CD4-positive, alpha-beta T cell treated with Interleukin-6 for 4 hours (primary cell): ENCODE data around the gene SH3GLB2.
A peak's percentile ranks its signal among the peaks of the same experiment; 100 is the strongest.

Experiments
- DNase-seq: peaks from one replicate; pipeline ENCODE4 v3.0.0-alpha.2; 2020; ENCODE audit warnings: mixed read lengths

Gene SH3GLB2

DNA sequence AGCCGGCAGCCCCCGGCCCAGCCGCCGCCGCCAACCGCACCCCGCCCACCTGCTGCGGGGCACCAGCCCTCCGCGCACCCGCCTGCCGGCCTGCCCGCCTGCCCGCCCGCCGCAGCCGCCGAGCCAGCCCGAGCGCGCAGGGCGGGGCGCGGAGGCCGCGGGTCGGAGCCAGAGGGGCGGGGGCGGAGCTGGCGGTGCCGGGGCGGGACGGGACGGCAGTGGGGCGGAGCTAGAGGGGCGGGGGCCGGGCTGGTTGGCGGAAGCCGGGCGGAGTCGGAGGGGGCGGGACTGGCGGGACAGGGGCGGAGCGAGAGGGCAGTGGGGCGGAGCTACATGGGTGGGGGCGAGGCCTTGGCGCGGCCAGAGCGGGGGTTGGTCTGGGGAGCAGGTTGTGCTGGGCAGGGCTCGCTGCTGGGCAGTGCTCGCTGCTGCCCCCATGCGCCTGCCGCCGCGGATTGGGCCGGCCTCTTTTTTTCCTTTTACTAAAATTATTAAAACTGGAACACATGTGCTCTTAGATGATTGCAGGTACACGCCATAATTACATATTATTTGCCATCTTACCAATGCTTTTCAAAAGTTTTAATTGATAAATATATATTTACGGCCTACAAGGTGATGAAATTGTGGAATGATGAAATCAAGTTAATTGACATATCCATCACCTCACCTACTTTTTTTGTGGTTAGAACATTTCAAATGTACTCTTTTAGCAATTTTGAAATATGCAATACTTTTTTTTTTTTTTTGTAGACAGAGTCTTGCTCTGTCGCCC is at the start of gene SH3GLB2:
Gene SH3GLB2, minus strand, starts transcription at position 140 of the 775 bp plus-strand sequence. CDS start 177 bp downstream, outside the sequence.
- peak; percentile 84 for DNase-seq

DNA sequence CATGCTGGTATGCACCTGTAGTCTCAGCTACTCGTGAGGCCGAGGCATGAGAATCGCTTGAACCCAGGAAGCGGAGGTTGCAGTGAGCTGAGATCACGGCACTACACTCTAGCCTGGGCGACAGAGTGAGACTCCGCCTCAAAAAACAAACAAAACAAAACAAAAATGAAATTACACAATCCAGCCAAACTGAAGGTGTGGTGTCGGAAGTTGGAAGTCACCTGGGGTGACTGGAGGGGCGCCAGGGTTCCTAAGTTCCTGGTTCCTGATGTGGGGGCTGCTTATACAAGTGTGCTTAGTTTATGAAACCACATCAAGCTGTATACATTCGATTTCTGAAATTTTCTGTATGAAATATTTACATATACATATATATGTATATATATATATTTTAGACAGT is 49.1 kb upstream of the SH3GLB2 start:
- DNase-seq: no peak

DNA sequence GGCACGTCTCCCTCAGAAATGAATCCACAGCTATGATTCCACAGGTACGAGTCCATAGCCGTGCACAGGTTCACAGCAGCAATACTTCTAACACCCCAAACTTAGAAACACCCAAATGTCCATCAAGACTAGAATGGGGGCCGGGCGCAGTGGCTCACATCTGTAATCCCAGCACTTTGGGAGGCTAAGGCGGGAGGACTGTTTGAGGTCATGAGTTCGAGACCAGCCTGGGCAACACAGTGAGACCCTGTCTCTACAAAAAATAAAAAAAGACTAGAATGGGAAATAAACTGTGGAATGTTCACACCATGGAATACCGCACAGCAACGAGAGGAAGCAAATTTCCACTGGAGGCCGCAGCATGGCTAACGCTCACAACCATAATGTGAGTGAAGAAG is 48.5 kb upstream of the SH3GLB2 start:
- no peak for DNase-seq

DNA sequence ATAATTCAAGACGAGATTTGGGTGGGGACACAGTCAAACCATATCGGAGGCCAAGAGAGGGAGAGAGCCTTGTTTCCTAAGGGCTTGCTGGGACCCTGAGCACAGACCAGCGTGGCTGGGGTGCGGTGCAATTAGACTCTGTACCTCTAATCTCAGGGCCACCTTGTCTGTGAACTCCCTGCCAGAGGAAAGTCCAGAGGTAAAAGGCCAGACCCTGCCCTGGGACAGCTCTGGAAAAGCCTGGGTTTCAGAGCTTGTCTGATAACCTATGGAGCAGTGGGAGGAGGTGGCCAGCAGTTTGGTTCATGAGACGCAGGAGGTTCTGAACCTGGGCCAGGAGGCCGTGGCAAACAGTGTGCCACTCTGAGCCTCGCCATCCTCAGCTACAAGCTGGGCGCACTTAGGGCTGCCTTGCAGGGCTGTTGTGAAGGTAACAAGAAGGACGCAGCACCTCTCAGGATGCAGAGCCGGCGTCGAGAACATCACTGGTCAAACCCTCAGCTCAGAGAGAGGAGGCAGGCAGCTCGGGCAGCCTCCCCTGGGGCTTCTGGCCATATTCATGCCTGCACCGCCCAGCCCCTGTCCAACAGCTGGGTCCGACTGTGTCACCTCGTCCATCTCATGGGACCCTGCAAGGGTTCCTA is 48.0 kb upstream of the SH3GLB2 start:
- DNase-seq: no peak

DNA sequence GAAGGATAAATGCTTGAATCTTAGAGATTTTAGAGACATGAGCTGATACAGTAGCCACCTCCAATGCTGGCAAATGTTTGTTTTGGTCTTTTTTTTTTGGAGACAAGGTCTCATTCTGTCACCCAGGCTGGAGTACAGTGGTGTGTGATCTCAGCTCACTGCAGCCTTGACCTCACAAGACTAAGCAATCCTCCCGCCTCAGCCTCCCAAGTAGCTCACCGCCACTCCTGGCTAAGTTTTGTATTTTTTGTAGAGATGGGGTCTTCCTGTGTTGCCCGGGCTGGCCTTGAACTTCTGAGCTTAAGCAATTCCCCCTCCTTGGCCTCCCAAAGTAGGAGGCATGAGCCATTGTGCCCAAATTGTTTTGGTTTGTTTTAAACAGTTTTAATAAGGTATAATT is 46.0 kb upstream of the SH3GLB2 start:
- no peak for DNase-seq

DNA sequence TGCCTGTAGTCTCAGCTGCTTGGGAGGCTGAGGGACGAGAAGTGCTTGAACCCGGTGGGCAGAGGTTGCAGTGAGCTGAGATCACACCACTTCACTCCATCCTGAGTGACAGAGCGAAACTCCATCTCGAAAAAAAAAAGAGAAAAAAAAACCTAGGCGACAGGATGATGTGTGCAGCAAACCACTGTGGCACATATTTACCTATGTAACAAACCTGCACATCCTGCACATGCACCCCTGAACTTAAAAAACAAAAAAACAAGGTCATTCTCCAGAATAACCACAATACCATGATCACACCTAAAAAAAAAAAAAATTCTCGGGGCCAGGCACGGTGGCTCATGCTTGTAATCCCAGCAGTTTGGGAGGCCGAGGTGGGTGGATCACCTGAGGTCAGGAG is 45.3 kb upstream of the SH3GLB2 start:
- DNase-seq: no peak

DNA sequence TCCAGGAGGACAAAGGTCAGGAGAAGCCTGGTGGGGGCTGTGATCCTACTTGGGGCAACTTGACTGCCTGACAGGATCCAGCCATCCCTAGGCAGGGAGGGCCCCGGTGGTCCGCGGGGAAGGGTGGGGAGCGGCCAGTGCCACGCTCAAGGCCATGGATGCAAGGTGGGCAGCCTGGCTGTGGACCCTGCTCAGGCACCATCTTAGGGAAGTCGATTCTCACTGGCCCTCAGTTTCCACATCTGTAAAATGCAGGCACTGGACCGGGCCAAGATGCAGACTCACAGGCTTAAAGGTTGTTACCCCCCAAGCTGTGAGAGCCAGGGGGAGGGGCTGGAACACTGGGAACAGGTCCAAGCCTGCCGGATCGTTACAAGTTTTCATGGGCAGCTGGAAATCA is 44.0 kb upstream of the SH3GLB2 start:
- no peak for DNase-seq

DNA sequence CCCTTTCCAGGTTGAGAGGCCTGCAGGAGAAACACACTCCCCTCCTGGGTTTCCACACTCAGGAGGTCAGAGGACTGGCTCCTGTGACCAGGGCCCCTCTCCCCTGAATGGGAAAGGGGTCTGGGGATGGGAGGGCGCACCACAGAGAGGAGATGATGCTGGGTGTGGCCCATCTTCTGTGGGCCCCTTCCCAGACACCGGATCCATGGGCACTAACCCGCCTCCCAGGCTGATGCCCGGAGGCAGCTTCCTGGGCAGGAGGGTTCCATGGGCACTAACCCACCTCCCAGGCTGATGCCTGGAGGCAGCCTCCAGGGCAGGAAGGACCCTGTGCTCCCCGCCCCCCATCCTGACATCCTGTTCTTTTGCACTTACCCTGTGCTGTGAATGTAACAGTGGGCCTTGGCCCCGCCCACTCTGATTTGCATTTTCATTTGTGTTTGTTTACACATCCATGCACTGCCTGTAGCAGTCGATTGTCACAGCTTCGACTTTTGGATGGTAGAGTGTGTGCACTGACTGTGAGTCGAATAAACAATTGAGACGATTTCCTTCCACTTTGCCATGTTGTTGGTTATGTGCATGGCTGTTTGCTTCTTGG is 43.5 kb upstream of the SH3GLB2 start:
- DNase-seq: peak; percentile 53

DNA sequence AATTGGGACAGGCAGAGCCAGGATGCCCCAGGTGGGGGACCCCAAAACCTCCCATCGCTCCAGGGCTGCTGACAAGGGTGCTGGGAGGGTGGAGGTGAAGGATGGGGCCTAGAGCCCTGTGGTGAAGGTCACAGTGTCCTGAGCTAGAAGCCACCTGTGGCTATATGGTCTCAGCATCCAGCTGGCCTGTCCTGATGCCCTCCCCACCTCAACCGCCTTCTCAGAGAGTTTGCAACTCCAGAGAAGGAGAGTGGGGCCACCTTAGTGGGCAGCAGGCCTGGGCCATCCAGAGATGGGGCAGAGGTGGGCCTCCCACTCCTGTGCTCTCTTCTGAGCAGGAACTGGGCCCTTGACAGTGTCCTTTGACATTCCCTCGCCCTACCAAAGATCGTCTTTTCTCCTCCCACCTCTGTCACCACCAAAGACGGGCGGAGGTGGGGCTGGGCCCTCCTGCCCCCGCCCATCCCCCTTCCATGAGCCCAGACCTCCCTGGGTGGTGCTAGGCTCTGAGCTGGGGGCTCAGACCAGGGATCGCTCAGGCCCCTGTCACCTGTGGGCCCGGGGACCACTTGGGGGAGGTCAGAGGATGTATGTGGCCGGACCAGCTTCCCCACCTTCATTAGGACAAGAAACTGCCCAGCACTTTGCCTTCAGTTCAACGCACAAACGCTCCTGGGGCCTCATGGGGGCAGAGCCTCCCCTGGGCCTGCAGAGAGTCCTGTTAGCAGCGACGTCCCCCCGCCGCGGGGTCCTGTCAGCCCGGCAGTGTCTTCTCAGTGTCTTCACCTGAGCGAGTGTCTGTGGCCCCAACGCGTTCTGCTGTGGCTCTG is 42.8 kb upstream of the SH3GLB2 start:
- DNase-seq: no peak

DNA sequence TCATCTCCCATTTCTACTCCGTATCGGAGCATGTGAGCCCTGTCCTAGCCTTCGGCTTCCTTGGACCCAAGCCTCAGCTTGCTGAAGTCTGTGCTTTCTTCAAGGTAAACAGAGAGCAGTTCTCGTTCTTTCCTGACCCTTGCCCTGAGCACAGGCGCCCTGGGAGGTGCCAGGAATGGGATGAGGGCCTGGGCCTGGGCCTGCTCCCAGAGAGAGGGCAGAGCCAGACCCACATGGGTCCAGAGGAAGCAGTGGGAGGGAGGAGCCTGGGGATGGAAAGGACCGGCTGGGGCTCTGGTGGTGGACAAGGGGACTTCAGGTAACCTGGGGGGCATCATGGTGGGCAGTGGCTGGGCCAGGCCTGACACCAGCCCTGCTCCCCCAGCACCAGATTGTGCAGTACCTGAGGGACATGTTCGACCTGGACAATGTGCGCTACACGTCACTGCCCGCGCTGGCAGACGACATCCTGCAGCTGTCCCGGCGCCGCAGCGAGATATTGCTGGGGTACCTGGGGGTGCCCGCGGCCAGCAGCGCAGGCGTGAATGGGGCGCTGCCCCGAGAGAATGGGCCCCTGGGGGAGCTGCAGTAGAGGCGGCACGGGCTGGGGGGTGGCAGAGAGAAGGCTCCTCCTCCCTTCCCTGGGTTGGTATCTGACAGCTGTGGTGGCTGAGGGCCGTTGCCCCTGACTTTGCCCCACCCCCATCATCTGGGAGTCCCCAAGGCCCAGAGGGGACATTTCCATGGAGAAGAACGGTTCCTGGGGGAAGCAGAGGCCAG is 41.9 kb upstream of the SH3GLB2 start:
- DNase-seq: no peak

DNA sequence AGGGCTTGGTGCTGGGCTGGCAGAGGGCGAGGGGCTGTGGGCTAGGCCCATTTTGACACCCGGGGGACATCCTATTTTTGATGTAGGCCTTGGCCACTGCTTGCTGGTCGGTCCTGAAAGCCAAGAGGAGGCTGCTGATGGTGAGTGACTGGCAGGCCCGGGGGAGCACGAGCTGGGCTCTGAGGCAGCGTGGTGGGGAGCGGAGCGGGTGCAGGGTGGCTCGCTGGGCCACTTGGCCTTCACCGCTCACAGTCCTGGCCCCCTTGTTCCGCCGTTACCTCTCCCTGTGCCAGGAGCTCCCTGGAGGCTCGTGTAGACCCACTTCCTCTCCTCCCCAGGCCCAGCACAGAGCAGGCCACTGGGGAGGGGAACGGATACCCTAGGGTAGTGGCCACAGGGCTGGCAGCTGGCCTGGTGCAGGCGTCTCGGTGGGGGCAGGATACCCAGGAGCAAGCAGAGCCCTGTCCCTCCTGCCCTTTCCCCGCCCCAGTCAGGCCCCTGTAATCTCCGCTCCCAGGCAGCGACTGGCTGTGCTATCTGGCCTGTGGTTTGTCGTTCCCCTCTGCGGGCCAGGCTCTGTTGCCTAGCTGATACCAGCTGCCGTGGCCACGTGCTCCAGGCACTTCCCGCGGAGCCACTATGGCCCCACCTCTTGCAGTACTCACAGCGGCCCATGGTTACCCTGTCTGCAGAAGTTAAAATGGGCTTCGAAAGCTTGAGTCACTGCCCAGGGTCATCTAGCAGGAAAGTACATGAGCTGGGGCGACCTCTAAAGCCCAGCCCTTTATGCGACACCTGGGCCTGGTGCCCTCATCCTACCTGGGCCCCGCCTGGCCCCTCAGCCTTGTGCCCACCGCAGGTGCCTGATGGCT is 41.1 kb upstream of the SH3GLB2 start:
- DNase-seq: peak; percentile 71

DNA sequence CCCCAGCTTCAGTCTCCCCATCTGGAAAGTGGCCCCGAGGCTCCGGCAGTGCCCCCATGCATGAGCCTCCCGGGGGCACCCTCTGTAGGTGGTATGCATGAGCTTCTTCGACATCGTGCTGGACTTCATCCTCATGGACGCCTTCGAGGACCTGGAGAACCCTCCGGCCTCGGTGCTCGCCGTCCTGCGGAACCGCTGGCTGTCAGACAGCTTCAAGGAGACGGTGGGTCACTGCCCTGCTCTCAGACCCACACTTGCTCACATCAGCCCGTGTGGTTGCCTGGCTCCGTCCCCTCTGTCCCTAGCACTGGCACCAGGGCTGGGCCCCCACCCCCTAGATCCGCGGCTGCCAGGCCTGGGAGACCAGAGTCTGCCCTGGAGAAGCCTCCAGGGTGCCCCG is 40.0 kb upstream of the SH3GLB2 start:
- no peak for DNase-seq

DNA sequence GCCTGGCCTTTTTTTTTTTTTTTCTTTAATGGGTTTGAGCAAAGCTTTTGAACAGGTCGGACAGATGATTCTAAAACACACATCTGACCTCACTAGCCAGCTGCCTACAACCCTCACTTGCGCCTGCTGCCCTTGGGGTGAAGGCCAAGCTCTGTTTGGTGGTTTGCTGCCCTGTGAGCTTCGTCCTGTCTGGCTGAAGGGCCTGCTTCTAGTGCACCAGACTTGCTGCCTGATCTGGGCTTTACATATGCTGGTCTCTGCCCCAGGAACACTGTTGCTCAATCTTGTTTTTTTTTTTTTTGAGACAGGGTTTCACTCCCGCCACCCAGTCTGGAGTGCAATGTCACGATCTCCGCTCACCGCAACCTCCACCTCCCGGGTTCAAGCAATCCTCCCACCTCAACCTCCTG is 36.4 kb upstream of the SH3GLB2 start:
- no peak for DNase-seq

DNA sequence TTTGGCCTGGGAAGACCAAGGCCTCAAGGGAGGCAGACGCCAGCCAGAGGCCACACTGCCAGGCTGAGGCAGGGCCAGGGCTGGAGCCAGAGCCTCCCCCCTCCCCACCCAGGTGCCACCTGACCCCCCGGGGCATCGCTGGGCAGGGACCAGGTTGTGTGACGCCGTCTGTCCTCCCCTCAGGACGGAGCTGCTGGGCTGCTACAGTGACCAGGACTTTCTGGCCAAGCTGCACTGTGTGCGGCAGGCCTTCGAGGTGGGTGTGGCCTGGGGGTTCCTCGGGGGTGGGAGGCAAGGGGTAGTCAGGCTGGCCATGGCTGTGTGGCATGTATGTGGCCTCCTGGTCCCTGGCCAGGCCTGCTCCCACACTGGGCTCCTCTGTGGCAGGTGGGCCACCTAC is 34.9 kb upstream of the SH3GLB2 start:
- no peak for DNase-seq

DNA sequence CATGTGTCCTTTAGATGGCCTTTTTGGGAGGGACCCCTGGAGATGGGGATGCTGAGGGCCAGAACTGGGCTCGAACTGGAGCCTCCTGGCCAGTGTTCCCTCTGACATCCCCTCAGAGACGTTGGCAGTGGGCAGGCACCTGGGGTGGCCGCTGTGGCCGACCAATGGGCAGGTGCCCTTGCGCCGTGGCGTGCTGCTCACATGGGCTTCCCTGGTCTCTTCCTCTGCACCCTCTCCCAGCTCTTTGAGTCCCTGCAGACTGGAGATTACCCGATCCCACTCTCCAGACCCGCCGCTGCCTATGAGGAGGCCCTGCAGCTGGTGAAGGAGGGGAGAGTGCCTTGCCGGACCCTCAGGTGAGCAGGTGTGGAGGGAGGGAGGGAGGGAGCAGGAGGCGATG is 32.9 kb upstream of the SH3GLB2 start:
- no peak for DNase-seq

DNA sequence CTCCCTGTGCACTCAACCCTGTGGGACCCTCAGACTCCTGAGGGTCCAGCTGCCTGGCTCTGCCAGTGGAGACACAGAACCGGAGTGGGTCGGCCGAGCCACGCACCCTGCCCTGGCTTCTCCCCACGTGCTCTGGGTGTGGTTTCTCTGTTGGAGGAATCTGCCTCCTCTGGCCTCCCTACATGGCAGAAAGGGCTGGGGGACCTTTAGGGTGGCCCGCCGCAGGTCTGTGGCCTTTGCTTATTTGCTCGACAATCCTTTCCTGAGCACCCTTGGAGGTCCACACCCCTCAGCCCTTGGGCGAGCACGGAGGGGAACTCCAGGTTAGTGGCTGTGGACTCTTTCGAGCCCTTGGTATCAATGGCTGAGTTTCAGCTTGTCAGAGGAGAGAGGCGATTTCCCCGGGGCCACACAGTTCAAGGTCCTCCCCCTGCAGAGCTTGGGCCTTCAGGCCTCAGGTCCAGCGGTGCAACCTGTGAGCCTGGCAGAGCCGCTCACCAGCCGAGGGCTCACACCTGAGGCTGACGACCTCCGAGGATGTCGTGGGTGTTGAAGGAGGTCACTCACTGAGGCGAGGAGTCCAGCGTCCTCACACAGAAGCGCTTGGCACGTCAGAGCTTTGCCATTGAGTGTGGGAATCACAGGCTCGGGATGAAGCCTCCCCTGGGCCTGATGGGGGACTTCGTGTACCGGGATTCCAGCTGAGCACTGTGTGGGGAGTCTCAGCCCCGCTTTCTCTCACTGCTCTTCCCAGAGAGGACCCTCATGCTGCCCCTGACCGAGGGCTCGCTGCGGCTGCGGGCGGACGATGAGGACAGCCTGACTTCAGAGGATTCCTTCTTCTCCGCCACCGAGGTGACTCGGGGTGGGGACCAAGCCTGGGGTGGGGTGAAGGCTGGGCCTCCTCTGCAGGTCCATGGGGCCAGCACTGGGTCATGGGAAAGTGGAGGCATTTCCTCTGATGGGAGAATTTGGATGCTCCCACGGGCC is 32.0 kb upstream of the SH3GLB2 start:
- no peak for DNase-seq

DNA sequence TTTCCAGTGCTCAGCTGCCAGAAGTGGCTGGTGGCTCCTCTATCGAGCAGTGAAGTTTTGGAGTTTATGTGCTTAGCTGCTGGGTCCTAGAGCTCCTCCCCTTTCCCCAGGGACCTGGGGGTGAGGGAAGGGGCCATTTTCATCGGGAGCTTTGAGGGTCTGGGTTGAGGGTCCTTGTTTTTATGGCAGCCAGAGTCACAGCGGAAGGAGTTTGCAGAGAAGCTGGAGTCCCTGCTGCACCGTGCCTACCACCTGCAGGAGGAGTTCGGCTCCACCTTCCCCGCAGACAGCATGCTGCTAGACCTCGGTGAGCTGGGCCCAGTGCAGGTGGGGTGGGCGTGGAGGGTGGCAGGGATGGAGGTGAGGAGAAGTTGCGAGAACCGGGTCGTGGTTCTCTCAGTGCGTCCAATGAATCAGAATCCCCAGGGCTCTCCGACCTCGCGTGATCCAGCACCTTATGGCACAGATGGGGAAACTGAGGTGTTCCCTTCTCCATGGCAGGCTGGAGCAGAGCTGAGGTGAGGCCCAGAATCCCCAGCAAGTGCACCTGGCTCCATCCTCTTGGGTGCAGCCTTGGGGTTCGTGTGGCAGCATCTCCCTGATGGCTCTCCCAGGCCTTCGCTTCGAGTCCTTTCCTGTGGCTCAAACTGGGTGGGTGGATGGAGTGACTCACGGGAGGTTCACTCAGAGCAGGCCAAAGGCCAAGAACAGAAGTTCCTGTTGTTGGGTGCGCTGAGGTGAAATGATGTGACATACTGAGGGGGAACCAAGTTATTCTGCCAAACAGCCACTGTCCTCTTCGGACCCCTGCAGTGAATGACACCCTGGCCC is 31.0 kb upstream of the SH3GLB2 start:
- DNase-seq: no peak

DNA sequence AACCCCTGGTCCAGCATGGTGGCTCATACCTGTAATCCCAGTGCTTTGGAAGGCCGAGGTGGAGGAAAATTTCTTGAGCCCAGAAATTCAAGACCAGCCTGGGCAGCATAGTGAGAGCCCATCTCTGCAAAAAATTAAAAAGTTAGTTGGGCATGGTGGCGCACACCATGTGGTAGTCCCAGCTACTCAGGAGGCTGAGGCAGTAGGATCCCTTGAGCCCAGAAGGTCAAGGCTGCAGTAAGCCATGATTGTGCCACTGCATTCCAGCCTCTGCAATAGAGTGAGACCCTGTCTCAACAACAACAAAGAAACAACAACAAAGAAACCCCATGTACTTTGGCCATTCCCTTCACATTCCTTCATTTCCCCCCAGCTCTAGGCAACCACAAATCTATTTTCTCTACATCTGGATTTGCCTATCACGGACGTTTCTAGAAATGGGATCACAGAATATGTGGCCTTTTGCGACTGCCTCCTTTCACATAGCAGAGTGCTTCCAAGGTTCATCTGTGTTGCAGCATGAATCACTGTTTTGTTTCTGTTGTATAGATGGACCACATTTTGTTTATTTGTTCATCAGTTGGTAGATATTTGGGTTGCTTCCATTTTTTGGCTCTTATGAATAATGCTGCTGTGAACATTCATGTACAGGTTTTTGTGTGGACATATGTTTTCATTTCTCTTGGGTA is 26.2 kb upstream of the SH3GLB2 start:
- DNase-seq: no peak

DNA sequence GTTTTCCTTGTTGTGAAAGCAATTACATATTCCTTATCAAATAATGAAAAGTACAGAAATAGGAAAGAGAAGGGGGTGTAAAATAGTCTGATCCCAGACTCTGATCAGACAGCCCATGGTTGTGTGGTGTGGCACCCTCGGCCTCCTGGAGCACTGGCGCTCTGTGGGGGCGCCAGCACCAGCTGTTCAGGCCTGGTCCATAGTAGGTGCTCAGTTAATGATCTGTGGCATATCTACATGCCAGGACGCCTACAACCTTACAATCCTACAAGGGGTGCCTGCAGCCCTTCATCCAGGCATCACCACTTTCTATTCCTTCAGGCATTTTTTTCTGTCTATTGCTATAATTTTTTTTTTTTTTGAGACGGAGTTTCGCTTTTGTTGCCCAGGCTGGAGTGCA is 24.9 kb upstream of the SH3GLB2 start:
- DNase-seq: no peak
